ENCODE results near the gene FARS2. TPM values are rescaled to one million over a fixed set of nuclear protein-coding genes. Genes with fewer than 3 reads are reported as not detected.

The FARS2 gene
- total RNA-seq = 24.8 TPM

DNA sequence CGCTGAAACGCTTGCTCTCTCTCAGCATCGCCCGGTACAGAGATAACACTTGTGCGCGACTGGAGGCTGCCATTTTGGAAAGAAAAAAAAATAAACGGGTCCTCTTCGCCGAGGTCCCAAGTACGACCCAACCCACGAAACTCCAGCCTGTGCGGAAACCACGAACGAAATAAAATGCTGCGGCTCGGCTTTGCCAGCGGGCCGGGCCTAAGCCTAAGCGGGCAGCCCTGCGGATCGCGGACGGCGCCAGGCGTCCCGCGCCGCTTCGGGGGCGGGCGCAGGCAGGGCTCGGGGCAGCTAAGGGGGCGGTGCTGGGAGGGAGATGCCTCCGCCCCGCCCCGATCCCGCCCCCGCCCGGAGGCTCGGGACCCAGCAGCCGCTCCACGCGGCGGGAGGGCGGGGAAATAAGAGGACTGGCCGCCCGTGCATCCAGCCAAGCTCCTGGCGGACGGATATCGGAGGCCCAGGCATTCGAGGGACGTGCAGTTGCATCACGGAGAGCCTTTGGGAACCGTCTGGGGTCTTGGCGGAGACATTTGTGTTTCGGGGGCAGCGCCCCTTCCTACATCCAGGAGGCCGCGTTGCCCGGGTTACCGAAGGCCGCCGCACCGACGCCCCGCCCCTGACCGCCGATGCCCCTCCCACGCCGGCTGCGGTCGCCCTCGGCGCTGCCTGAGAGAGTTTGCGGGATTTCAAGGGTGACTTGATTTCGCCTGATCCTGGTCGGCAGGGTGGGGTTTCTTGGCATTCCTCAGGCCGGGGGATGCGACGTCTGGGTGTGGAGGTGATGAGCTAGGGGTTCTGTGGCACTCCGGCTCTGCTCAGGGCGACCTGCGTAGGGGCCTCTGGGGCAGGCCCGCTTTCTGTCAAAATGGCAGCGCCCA, at the start of gene FARS2, which contains the start of gene LYRM4:
FARS2 (plus strand) TSS at position 853 of the 884 bp plus-strand sequence.
LYRM4 (minus strand) TSS at position 290 of the 884 bp plus-strand sequence; CDS start at position 73, 217 bp downstream.
- DNase-seq = peak; percentile 94

DNA sequence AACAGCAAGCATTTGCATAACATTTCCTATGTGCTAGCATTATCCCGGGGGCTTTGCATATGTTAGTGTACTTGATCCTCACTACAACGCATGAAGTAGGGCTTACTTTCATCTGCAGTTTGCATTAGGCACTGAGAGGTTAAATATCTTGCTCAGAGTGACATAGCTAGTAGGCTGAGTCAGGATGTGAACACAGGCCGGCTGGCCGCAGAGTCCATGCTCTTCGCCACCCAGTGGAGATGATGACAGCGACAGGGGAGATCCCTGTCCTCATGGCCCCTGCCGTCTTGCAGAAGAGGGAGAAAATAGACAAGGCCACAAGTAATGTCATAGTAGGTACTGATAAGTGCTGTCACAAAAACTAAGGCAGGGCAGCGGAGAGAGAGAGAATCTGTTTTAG, 47.5 kb upstream of the FARS2 start:
- DNase-seq = no peak

DNA sequence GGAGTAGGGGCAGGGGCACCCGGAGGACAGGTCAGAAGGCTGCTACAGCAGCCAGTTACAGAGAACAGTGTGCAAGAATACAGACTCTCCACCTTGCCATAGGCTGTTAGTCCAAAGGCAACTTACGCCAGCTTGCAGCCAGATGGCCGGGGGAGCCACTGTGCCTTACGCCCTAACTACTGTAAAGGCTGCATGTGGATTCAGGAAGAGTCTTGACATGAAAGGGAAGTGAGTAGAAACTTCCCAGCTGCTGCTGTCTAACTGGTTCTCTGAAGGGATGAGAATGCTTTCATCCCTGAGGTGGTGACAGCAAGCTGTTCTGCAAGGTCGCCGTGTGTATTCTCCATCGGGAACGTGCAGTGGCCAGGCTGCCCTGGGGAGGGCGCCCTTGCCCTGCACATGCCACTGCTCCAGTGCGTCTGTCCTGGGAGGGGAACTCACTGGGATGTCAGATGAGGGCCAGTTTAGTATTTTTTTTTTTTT, 46.7 kb upstream of the FARS2 start:
- peak; percentile 10 for DNase-seq

DNA sequence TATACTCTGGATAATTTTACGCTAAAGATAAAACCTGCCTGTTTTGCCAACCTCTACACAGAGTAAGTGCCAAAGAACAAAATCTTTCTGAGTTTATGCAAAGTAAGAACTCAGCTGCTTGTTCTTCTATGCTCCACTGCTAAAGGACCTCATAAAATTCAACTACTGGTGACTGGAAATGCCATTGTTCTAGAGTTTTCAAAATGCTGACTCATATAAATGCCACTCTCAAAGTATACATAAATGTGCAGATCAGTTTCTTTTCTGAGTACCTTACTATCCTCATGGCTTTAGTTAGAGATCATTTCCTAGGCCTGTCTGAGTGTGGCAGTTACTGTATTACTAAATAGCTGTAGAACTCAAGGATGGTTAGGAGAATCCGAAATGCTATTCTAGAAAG, 46.2 kb upstream of the FARS2 start:
- DNase-seq = no peak

DNA sequence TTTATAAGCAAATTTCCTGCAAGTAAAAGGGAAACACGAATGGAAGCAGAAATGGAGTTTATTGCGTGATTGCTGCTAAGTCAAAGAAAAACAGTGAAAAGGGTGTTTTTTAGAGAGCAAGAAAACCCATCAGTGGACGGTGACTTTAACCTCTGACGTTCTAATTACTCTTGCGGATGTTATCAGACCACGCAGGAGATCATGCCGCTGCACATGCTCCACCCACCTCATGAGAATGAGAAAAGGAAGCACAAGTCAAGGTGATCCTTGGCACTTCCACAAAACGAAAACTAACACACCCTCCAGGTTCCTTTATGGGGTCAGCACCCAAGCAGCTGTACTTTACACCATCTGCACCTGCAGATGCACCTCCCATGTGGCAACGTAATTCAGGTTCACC, 45.5 kb upstream of the FARS2 start:
- DNase-seq = no peak

DNA sequence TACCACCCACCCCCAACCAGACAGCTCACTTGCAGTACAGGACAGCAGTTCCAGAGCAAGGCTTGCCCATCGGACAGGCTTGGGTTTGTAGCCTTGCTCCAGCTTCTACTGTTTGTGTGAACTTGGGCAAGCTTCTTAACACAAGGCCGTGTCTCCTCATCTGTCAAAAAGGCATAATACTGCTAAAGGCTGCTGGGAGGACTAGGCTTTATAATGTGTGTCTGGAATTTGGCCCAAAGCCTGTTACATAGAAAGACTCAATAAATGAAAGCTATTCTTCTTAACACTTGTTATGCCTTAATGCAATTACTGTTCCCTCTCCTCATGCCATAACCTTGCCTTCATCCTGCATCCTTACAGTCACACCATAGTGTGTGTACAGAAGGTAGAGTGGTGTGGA, 44.0 kb upstream of the FARS2 start:
- DNase-seq = no peak

DNA sequence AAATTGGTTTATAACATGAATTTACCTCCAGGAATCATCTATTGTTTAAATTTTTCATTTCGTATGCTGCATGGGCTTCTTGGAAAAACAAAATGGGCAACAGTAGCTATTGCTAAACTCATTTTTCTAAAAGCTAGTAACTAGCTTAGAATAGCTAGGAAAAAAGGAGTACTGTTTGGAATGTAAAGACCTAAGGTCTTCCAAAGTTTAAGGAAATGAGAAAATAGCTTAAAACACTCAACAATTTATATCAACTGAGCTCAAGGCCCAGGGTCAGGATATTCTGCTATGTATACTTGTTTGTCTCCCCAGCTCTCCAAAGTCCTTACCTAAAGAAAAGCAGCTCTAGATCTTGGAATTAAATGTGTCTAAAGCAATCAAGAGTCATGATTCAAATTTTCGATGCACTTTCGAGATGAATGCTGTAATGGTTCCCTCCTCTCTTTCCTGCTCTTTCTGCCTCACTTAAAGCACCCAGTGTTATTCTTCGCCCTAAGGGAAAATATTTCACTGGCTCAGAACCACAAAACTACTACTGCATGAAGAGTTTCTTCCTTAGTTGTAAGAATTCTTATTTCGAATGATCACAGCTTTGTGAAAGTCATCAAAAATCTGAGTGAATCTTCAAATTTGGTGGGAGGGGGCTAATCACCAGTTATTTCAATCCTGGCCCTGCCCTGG, 42.2 kb upstream of the FARS2 start:
- no peak for DNase-seq

DNA sequence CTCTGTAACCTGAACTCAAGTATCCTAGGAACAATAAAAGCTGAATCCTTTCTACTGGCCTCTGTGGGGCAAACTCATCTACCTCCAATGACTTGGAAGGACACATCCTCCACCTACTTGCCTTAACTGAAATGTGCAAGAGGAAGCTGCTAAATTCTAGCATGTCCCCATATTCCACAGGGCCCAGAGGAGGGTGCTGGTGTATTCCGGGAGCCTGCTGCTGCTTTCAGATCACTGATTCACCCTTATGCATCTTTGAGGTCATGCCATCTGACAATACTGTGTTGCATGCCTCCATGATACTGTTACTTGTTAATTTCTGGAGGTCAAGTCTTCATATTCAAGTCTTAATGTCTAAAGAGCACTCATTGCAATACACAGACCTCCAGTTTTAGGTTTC, 40.9 kb upstream of the FARS2 start:
- no peak for DNase-seq

DNA sequence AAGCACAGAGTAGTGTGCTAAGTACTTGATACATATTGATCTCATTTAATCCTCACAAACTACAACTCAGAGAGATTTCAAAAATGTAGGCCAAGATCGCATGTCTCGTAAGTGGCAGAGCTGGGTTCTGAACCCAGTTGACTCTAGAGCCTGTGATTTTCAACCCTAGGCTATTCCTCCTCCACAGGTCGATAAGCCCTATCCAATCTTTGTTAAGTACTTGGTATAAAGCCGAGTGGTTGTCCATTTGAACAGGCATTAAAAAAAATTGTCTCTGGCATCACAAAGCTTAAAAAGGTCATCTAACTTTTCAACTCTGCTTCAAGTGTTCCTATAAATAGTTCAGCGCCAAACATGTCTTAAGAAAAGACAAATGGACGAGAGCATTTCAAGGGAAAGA, 38.0 kb upstream of the FARS2 start:
- DNase-seq = no peak

DNA sequence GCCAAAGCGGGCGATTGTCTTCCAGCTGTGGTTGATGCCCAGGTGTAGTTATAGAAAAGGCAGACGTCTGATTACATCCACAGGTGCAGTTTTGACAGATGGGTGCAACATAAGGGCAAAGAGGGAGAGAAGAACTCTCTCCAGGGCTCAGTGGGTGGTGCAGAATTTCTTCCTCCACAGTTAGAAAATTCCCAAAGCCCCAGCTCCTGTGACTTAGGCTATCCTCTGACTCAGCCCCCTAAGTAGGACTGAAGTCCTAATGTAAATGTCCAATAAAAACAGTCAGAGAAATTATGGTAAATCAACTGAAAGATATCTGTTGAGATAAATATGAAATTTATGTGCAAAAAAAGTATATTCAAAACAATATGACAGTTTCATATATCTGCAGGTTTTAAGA, 32.0 kb upstream of the FARS2 start:
- no peak for DNase-seq

DNA sequence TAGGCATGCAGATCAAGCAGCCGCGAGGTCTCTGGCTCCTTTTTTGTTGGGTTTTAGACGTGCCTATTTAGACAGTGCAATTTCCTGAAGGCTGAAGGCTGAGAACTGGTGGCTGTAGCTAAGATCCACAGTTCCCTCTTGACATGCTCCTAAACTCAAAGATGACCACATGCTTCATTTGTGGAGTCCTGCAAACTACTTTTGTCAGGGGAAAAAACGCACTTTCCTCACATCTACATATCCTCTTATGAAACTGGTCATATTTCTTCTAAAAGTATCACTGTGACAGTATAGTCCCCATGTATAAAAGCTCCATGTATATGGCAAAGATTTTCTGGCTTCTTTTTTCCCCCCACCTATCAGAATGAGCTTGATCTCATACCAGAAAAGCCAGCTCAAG, 31.2 kb upstream of the FARS2 start:
- no peak for DNase-seq

DNA sequence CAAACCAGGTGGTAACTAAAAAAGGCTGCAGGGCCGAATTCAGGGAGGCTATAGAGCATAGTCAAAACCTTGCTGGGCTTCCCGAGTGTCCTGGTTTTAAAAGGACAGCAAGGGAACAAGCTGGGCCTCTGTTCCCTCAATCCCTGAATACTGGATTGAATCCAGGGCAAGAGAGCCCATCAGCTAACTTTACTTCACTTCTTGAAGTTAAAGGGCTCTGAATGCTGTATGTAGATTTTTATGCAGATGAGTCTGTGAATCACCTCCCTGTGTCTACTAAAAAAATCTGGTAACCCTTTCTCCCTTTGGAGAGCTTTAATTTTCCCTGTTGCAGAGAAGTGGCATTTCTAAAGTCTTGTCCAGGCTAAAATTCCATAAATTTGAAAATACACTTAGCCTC, 30.0 kb upstream of the FARS2 start:
- no peak for DNase-seq

DNA sequence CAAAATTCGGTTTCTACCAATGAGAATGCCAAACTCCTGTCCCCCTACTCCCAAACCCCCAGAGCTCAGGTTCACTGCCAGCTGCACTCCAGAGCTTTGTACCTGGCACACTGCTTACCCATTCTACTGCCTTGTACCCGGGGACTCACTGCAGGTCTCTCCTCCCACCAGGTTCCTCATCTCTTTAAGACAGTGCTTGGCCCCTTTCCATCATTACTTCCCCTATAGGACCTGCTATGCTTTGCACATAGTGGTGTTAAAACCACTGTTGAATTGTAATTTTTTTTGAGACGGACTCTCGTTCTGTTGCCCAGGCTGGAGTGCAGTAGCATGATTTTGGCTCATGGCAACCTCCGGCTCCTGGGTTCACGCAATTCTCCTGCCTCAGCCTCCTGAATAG, 26.4 kb upstream of the FARS2 start:
- DNase-seq = no peak

DNA sequence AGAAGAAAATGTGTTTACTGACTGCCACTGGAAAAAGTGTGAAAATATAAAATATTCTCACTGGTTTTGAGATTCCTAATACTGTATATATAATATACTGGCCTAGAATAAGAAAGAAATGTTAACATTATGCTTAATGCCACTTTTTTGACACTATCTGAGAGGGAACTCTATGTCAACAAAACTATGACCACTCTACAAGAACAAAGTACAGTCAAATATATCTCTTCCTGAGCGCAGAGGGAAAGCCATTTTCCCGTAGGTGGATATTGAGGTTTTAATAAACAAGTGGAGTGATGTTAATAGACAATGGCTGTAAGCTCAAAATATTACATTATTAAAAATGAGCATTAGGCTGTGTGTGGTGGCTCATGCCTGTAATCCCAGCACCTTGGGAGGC, 25.5 kb upstream of the FARS2 start:
- DNase-seq = no peak

DNA sequence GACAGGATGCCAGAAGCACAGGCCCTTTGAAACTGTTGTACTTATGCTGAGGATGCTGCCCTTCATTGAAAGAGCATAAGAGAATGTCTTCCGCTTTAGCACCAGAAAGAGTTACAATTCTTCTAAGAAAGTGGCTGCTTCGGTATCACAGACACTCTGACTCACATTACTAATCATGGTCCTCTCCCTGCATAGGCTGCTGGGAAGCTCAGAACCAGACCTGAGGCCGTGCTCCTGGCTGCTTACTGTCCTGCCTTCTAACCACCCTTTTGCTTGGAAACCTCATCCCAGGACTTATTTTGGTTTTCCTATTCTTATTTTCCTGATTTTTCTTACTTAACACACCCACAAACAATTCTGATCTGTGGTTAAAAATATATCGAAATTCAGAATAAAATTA, 23.5 kb upstream of the FARS2 start:
- no peak for DNase-seq

DNA sequence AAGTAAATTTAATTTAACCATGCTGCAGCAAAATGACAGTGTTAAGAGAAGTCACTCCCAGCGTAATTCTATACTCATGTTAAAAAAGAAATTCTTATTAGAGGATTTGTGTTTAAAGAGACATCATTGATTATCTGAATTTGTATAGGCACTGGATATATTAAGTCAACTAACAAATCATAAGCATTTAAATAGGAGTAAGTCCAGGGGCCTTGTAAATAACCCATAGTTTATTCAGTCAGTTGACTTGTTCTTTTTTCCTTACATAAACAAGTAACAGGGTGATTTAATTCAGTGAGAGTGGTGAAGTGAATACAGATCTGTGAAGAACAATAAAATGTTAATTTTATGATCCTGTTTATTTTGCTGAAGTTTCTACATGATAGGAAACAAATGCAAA, 23.0 kb upstream of the FARS2 start:
- no peak for DNase-seq

DNA sequence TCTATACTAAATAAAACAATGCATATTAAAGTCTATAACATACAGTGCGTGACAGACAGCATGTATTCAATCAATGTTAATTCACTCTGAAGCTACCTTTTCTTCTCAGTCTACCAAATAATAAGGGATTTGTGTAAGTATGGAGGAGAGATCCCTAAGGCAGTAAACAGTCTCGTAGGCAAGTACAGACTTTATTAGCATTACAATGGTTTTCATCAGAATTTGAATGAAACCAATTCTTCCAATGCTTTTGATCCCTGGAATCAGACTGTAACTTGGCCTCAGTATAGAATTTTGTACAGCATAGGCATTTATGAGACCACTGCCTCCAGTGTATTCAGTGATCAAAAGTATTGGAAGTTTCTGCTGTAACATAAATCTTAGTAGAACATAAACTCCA, 20.1 kb upstream of the FARS2 start:
- no peak for DNase-seq

DNA sequence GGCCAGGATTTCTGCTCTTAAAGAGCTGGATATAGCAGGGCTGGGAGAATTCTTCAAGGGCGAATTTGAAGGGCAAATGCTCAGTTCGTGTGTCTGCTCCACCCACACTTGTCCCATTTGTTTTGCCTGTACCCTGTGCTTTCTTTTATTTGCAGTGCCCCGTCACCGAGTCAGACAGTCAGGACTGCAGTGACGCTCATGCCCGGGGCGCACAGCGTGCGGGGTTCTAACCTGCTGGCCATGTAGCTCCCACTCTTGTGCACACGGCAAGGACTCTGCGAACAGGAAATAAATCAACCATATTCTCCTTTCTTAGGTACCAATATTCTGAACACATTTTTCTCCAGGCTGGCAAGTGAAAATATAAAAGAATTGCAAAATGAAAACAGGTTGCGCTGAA, 18.2 kb upstream of the FARS2 start:
- no peak for DNase-seq

DNA sequence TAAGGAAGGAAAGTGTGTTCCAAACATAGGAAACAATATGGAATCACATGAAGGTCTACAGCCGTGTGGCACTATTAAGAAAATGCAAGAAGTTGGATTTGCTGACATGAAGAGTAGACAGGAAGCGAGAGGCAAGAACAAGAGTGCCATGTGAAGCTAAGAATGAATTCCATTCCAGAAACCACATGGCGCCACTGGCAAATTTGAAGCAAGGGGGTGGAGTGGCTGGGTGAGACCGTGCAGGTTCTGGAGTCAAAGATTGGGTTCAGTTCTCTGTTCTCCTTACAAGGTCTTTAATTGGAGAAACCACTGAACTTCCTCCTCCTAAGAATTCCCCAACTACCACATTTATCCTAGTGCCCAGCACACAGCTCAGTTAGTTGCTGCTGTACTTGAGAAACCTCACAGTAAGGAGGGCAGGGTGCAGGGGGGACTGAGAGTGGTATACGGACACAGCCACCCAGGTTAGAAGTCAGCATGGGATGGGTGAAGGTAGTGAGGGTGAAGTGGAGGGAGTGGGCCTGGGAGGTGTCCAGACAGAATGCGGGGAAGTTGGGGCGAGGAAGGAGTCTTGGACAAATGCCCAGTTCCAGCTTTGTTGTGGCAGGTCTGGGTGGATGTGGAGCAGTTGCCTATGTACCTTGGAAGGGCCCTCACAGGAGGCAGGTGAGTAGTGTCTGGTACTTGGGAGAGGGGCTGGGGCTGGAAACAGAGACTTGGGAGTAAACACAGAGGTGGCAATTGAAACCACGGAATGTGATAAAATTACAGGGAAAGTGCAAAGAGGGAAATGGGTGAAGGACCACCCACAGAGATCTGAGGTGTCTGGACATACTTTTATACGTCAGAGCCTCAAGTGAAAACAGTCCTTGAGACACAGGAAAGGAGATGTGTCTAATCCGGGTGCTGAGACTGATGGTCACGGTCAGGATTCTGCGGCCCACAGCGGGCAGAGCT, 14.9 kb upstream of the FARS2 start:
- no peak for DNase-seq

DNA sequence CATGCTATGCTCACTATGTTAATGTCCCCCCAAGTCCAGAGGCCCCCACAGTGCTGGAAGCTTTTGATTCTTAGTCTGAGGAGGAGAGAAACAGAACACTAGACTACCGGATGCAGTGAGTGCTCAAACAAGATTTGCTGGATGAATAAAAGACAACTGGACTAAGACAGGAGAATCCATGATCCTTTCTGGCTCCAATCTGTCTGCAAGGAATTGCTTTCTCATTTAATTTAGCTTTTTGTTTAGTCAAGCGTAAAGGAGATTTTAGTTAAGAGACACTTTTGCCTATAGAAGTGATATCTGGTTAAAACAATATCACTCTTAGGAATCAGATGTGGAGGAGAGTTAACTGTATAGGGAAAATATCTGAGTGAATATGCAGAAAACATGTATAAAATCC, 14.1 kb upstream of the FARS2 start:
- DNase-seq = no peak

DNA sequence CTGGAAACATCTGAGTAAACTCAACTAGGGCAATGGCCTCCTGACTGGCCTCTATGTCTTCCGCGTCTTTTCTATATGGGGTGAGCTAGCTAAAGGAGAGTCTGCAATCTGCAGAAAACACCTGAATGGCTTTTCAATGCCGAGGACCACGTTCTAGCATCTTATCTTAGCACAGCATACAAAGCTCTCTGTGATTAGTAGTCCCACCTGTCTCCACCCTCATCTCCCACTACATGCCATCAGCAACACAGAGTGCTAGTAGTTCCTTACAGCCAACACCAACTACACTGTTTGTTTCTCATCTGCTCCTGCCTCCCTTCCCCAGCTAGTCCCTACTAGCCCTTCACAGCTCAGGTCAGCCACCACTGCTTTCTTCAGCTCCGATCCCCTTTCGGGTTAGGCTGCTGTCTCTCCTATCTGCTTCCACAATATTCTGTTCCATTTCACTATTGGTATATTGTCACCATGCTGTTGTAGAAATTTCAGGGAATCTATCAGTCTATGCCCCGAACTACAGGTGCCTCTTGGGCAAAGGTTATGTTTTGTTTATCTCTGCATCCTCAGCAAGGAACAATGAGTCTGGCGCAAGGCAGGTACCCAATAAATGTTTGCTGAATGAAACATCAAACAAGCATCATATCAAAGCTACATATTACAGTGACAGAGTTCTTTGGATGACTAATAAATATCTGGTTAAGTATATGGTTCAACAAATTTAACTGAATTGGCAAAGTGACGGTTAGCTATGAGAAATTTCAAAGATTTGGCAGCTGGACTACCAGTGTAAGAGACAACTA, 12.8 kb upstream of the FARS2 start:
- DNase-seq = no peak

All from occipital lobe (tissue), 2 donors.